GM12874 (cell line): ENCODE results near the gene ADGRV1.

Experiments used
- CTCF ChIP-seq: IDR thresholded peaks from 2 replicates; pipeline ENCODE4 v1.5.1; 2011; ENCODE audit warnings: low read depth, mild to moderate bottlenecking, control low read depth, low read length, moderate library complexity; ENCODE audit not compliant: insufficient read depth

The ADGRV1 gene

GRCh38 chr5:90901261-90901660 is 342.7 kb downstream of the ADGRV1 start:
- TF ChIP-seq CTCF = no peak

DNA sequence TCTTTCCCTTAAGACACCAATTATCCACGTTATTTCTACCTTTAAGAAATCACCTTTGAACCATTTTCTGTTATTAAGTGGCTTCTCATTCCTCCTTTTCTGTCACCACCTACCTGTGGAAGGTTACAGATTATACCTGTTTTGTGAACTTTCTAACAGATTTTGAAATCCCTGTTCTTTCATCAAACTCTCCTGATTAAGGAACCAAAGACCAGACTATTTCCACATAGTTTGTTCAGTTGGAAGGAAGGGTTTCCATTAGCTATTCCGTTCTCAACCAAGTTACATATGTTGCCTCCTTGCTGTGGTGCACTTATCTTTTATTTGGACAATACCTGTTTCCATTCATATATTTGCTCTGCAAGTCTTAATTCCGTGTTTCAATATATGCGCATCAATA is 343.6 kb downstream of the ADGRV1 start:
- no peak for TF ChIP-seq CTCF

DNA sequence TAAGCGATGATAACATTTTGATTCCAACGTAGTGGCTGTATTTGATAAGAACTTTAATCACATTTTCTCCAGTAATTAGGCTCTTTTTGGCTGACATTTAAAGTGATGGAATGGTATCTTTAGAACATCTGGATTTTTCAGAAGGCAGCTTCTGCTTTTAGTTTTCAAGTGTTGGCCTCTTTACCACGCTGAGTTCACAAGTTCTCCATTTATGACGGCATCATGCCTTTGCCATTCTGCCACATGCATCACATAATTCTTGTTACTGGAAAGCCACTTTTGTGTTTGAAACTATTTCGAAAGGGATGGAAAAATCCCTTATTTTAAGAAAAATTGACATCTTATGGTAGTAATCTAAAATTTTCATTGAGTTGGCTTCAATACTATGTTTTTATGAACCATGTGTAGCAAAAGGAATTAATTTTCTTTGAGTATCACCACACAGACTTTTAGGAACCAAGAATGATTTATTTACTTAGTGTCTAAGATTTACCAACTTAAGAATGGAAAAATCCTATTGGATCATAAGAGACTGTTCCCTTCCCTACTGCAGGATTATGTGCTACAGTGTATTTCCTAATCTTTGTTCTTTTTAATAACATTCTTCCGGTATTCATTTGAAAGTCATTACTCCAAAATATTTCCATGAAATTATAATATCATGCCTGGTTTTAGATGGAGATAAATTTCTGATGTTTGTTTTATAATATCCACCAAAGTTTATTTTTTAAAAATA is 344.2 kb downstream of the ADGRV1 start:
- no peak for TF ChIP-seq CTCF

DNA sequence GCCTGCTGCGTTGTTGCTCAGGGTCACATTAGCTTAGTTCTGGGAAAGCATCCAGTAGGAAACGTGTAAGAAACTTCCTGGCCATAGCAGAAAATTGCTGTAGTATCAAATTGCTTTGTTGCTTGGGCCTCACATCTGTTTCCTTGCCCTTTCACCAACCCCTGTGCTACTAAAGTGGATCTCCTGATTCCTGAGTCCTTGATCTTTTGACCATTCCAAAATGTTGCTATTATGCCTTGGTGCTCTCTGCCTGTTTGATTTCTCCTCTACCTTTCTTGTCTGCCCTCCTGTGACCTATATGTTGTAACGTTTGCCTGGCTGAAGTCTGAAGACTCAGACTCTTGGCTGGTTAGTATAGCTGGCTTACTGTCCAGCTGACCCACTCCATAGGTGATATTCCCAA is 350.5 kb downstream of the ADGRV1 start:
- no peak for TF ChIP-seq CTCF

DNA sequence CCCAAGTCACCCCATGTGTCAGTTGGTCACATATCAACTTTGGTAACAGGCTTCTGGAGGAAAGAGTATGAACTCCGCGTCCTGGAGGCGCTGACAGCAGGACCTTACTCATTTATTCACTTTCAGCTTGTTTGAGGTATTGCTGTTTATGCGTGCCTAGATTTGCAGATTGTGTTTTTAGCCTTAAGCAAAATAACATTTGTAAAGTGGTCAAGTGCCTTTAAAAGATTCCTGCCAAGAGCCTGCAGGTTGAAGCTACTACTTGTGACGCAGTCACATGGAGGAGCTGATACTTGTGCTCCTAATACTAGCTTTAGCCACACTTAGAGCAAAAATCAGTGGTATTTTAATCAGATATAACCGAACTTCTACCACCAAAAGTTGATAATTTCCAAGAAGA is 351.3 kb downstream of the ADGRV1 start:
- TF ChIP-seq CTCF = no peak

DNA sequence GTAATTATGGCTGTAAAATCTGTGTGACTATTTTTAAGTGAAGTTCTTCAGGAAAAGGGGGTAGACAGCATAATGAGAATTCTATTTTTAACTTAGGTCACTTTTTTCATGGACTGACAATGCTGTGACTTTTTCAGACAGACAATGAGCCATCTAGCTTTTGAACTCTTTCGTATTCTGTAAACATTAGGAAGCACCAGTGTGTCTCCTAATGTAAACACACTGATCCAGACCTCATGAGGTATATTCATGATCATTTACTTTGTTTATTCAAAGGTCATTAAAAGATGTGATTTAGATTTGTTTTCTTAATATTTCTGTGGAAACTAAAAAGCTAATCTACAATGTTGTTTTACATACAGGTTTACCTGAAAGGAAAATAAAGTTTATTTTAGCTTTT is 352.6 kb downstream of the ADGRV1 start:
- no peak for TF ChIP-seq CTCF

DNA sequence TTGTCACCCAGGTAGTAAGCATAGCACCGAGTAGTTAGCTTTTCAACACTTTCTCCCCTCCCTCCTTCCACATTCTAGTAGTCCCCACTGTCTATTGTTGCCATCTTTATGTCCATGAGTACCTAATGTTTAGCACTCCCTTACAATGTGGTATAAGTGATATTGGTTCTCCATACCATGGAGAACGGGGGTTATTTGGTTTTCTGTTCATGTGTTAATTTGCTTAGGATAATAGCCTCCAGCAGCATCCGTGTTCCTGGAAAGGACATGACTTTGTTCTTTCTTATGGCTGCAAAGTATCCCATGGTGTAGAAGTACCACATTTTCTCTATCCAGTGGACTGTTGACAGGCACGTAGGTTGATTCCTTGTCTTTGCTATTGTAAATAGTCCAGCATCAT is 353.9 kb downstream of the ADGRV1 start:
- TF ChIP-seq CTCF = no peak
